GM21619 (cell line): Measurements from ENCODE around the gene HECTD4.
"Not testable (repeated sequence)": the region's sequence is repeated elsewhere in the genome, so short reads cannot be mapped to it uniquely, and the experiment has no call there.

Experiments used
- ATAC-seq: cut with Tn5 transposase; IDR thresholded peaks from one replicate; pipeline ENCODE4 v1.9.1; 2021; ENCODE audit not compliant: unreplicated experiment

HECTD4 gene

DNA sequence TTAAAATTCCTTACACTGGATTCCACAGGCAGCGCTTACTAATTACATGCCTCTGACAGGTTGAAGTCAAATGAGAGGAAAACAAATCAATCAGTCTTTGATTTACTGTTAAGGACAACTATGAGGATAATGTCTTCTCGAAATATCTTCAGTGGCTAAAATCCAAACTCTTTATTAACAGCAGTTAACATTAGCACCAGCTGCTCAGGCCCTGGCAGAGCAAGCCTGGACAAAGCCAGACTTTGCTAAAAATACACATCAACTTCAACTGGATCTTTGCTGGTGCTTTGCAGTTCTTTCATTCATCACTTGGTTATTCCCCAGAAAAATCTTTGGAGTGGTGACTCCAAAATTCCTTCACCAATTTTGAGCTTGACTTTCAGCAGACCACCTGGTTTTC lies 98.7 kb downstream of the HECTD4 start:
- ATAC-seq, result no peak

DNA sequence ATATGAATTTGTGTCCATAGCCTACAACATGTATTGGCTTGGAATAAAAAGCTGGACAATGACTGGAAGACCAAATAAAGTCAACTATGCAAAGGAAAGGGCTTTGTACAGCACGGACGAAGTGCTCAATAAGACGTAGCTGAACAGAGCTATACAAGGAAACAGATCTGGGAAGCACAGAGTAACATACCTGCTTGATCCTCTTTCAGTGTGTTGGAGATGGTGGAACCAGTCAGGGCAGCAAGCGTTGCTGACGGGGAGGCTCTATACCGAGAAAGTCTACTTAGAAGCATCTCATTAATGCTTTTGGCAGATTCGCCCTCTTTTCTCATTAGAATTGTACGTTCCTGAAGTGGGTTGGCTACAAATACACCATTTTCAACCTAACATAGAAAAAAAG lies 99.3 kb downstream of the HECTD4 start:
- ATAC-seq, result no peak

DNA sequence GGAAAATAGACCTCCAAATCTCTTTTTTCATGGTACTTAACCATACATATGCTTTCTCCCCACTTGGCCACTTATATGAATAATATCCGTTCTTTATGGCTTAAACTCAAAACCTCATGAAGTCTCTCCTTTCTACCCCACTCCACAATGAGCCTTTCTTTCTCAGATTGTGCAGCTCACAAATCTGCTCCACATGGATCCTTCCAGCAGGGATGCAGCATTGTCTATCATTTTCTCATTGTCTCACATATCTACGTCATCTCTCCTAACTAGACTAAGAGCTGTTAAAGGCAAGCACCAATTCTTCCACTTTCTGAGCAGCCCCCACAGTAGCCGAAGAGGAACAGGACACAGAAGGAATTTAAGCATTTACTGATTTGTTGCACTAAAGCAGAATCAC lies 106.4 kb downstream of the HECTD4 start:
- ATAC-seq, result no peak

DNA sequence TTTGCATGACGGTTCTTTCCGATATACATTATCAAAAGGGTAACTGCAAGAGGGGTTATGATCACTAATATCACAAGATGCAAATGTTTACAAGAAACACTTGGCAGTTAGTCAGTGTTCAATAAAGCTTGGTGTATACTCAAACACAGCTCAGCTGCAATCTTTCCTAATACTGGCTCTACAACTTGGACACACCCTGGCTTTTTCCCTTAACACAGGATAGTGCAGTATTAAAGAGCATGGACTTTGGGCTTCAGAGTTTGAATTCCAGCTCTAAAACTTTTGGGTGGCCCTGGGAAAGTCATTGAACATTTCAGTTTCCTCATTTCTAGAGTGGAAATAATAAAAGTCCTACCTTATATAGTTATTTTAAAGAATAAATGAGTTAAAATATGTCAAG lies 107.0 kb downstream of the HECTD4 start:
- no peak for ATAC-seq

DNA sequence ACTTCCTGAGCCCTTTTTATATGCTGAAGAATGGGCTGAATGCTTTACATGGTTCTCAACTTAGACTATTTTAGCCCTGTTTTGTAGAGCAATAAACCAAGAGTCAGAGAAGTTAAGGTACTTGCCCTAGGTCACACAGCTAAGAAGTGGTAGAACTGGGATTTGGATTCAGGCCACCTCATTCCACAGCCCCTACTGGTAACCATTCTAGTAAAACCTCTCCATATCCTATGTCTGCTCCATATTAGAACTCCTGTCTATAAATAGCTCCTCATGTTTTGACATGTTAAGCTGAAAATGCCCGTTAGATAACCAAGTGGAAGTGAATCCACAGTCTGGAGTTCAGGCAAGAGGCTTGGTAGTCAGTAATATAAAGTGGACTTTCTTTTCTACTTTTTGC lies 111.6 kb downstream of the HECTD4 start:
- ATAC-seq, result no peak

DNA sequence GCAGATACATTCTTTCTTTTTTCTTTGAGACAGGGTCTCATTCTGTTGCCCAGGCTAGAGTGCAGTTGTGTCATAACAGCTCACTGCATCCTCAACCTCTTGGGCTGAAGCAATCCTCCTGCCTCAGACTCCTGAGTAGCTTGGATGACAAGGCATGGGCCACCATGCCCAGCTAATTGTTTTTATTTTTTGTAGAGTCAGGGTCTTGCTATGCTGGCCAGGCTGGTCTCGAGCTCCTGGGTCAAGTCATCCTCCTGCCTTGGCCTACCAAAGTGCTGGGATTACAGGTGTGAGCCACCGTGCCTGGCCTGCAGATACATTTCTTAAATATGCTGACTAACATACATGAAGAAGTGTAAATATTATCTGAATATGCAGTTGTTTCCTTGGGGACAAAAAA lies 115.8 kb downstream of the HECTD4 start:
- no peak for ATAC-seq

DNA sequence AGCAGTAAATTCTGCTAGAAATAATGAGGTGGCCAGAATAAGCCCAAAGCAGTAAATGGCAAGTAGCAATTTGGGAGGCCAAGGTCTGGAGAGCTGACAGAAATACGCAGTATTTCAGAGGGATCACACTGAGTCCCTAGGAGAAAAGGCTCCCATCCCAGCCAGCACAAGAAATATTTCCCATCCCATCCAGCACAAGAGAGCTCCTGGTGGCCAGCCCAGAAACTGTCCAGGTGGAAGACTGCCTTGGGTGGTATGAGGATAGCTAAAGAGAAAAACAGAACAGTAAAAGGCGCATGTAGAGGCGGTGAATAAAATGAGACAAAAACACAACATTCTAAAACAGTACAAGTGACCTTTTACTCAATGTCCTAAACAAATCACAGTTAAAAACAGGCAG lies 120.7 kb downstream of the HECTD4 start:
- ATAC-seq, result no peak

DNA sequence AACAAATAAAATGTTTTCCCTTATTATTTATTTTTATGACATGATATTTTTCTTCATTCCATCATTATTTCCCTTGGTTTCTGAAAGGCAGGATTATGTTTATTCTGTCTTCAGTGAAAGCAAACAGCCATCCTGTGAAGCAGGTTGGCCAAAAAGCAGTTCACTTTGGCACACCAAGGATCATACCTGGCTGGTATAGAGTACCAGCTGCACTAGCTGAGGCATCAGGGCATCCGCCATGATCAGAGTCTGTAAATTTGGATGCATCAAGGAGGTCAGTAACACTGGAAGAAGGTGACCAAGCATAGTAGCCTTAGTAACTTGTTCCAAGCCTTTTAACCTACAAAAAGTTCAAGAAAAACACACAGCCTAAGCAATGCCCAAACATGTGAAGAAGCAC lies 123.3 kb downstream of the HECTD4 start:
- no peak for ATAC-seq

DNA sequence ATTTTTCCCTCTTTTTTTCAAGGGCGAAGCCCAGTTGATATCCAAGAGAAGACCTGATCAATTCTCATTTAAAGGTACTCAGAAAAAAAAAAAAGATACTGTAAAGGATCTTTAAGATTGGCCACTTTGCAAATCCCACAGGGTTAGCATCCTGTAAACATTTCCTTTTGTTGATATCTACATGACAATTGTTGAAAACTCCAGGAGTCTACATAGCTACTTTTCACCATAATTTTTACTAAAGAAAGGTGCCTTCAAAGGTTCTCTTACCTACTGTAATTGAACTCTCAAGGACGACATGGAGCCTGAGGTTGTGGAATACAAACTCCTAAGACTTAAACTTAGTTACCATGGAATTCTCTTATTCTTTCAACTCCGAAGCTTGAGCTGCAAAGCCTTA lies 125.5 kb downstream of the HECTD4 start:
- ATAC-seq, result no peak

DNA sequence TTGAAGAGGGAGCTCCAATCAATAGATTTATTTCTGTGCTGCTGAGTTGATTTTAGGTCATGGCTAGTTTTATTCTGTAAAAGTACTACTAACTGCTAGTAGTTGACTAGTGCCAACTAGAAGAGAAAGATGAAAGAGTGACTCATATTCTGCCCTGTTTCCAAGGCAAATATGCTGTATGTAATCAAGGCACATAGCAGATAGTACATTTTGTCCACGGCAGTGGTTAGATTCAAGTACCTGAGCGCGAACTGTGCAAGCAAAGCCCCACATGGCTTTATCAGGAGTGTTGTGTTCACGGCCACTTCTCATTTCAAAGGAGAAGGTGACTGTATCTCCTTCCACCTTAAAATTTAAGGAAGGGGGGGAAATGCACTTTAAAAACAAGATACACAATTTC lies 130.0 kb downstream of the HECTD4 start:
- ATAC-seq, result no peak

DNA sequence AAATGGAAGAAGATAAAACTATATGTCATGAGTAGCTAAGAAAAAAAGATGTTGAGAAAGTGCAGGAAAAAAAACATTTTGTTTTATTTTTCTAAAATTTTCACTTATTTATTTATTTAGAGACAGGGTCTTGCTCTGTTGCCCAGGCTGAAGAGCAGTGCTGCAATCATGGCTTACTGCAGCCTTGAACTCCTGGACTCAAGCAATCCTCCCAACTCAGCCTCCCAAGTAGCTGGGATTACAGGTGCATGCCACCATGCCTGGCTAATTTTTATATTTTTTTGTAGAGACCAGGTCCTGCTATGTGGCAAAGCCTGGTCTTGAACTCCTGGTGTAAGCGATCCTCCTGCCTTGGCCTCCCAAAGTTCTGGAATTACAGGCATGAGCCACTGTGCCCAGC lies 137.3 kb downstream of the HECTD4 start:
- not testable (repeated sequence) for ATAC-seq

DNA sequence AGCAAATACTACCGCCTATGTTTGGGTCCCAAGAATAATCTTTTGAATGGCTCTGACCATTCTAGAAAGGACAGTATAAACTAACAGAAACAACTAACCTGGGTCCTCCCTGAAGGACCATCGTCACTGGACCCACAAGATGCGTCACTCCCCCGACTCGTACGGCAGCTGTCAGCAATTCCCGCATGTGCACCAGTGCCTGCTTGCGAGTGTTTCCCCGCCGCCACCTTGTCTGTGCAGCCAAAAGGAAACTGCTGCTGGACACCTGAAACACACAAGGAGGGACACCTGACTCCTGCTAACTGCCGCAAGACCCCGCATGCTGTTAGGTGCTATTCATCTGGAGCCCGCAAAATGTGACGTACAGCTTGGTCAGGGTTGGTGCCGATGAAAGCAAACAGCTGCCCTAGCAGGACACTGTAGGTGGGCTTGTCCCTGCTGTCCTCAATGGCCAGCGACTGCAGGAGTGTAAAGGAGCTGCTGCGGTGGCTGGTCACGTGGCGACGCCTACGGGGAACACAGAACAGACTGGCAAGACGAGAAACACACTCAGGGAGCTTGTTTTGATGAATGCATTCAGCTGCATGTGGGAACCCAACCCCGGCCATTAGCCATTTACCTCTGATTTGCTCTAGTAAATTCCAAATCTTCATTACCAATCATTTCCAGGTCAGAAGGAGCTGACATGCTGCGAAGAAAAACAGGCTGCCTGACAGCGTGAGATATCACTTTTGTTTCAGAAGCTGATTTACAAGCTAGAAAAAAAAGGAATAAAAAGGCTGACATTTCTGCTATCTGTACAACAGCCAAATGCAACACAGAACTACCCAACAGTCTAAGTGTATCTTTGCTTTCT lies 138.7 kb downstream of the HECTD4 start:
- ATAC-seq, result no peak

DNA sequence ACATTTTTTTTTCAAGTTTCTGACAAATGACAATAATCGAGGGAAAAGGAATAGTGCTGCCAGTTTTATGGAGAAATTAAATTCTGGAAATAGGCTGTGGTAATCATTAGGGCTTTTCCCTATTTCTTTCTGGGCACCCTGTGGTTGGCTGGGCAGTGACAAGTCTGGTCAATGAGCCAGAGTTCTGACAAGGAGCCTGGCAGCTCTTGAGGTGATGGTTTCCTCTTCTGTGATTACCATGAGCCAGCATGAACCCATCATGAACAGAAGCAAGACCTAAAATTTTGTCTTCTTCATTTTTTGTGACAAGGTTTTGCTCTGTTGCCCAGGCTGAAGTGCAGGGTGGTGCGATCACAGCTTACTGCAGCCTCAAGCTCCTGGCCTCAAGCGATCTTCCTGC lies 141.1 kb downstream of the HECTD4 start:
- no peak for ATAC-seq

DNA sequence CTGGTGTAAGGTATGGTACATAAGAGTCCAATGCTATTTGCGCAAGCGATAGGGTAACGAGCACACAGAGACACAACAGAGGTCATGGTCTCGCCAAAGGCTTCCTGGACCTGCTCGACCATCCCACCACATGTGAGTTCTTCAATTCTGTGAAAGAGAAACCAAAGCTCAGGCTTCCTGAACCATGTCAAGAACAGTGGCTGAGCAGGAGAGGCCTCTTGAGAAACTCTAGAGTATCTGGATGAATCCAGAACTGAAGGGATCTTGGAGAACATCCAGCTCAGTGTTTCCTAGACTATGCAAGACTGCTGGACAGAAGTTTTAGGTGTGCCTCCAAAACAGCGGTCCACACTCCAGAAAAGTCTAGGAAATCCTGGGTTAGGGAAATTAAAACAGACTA lies 142.3 kb downstream of the HECTD4 start:
- ATAC-seq, result no peak

DNA sequence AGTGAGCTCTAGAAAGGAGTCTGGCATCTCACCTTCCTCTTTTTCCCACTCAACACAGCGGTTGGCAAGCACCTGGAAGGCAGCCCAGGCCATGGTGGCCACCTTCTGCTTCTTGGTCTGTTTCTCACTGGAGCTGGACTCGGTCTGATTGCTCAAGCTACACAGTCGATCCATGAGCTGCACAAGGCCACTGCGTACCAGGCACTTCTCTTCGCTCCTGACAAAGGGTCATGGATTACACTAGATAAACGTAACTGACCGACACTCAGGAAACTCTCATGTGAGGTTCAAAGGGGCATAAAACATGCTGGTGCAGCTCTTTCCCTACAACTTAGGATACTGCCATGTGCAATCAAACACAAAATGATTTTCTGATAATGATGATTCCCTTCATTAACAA lies 143.2 kb downstream of the HECTD4 start:
- ATAC-seq, result no peak

DNA sequence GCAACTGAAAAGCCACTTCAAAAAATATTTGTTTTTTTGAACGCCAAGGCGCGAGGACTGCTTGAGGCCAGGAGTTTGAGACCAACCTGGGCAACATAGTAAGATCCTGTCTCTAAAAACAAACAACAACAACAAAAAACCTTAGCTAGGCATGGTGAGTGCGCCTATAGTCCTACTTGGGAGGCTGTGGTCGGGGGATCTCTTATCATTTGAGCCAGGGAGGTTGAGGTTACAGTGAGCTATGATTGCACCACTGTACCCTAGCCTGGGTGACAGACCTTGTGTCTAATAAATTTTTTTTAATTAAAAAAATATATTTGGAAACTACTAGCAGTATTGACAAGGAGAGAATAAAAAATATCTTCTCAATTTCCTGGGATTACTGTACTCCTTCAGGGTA lies 143.8 kb downstream of the HECTD4 start:
- no peak for ATAC-seq

DNA sequence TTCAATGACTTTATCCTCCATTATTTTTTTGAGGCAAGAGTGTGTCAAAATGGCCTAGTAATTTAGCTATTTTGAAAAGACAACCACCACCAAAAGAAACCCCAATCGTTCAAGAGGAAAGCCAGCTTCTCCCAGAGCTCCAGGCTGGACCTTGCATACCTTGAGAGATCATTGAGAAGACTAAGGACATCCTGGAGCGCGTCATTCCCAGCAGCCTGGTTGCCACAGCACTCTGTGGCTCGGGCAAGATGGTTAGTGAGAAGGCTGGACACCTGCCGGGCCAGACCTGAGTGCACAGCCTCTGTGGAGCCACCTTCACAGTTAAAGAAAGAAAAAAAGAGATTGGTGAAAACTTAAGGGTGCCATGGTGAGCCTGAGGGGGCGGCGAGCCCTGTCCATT lies 145.4 kb downstream of the HECTD4 start:
- ATAC-seq, result no peak

DNA sequence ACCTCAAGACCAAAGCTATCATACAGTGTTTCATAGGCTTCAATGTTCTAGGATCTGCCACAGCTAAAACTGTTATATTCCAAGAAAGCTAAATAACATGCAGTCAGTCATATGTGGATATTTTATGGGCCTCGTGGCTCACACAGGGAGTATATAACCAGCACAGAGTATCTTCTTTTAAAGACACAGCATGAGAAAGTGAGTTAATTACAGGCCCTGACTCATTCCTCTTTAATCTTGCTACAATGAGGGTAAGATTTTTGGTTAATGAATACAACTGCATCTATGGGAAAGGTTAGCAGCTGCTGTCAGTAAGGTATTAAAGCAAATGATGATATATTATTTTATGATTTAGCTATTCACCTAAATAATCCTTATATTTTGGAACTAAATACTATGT lies 145.8 kb downstream of the HECTD4 start:
- no peak for ATAC-seq

DNA sequence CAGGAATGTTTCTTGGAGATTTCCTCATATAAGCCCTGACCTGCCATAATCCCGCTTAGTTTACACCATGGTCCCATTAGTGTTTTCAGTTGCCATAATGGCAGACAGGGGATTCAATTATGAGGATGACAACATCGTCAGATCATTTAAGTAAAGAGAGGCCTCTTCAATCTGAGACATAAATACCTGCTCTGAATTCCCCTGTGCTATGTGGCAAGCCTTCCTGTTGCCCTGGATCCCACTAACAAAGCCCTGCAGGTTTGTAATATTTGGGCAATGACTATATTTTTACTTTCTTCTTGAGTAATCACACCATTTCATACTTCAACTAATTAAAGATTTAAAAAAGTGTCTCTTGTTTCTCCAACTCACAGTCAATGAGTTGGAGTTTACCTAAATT lies 147.9 kb downstream of the HECTD4 start:
- ATAC-seq, result no peak

DNA sequence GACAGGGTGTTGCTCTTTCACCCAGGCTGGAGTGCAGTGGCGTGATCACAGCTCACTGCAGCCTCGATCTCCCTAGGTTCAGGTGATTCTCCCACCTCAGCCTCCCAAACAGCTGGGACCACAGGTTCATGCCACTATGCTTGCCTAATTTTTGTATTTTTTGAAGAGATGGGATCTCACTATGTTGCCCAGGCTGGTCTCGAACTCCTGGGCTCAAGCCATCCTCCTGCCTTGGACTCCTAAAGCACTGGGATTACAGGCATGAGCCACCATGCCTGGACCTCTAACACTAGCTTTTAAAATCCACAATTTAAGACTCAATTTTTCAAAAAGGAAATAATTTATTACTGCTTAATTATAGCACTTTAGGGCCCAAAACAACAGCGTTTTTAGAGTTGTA lies 149.0 kb downstream of the HECTD4 start:
- ATAC-seq, result no peak

DNA sequence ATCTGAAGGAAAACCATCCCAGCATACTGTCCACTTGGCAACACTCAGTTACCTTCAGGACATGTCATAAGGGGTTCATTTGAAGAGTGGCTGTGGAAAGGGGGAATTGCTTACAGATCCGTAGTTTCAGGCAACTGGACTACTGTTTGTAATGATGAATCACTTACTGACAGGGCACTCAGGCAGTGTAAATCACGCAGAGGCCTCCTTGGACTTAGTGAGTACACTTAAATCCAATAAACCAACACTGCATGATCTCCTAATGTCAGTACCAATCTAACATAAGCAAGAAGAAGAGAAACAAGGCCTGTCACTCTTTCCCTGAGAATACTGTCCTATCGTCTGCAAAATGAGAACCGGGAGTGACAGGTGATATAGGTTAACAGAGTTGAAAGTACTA lies 152.1 kb downstream of the HECTD4 start:
- ATAC-seq, result no peak

DNA sequence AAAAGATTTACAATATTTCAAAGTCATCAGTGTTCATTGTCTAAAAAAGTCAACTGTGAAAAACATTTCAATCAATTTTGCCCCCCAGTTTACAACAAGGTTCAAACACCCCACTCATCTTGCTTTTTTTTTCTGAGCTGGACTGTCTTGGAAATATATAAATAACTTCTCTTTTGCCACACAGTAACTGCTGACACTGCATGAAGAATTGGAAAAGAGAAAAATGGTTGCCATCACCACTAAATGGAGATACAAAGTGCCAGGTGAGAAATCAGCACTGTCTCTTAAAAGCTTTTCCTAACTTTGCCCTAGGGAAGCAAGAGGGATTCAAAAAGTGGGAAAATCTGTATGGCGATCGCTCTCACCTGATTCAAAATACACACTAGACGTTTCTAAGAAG lies 155.5 kb downstream of the HECTD4 start:
- ATAC-seq, result no peak

DNA sequence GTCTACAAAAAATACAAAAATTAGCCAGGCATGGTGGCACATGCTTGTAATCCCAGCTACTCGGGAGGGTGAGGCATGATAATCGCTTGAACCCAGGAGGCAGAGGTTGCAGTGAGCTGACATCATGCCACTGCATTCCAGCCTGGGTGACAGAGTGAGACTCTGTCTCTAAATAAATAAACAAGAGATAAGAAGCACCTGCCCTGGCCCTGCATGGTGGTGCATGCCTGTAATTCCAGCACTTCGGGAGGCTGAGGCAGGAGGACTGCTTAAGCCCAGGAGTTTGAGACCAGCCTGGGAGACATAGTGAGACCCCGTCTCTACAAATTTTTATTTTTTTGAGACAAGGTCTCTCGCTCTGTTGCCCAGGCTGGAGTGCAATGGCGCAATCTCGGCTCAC lies 161.6 kb downstream of the HECTD4 start:
- ATAC-seq, result not testable (repeated sequence)
